GM10266 (cell line): ENCODE measurements around the gene SEMG1.
A peak's percentile ranks its signal among the peaks of the same experiment; 100 is the strongest.

Experiments used
- DNase-seq: peaks from one replicate; pipeline ENCODE4 v3.0.0; 2012; ENCODE audit errors: extremely low spot score
- CTCF ChIP-seq: IDR thresholded peaks from 2 replicates; pipeline ENCODE4 v1.5.1; 2012; ENCODE audit warnings: mild to moderate bottlenecking, low read depth; ENCODE audit not compliant: control insufficient read depth, insufficient read depth; ENCODE audit errors: missing control alignments

Gene SEMG1

GRCh38 chr20:45246109-45246508, 39.3 kb downstream of the SEMG1 start:
- DNase-seq = no peak

GRCh38 chr20:45247865-45248264, 41.0 kb downstream of the SEMG1 start:
- DNase-seq = no peak
- no peak for TF ChIP-seq CTCF

More at GRCh38 chr20:45246109-45246508, 39.3 kb downstream of the SEMG1 start:
- no peak for TF ChIP-seq CTCF

- no peak for DNase-seq
Observed at GRCh38 chr20:45248609-45249008, 41.8 kb downstream of the SEMG1 start.

GRCh38 chr20:45251884-45252560, 45.2 kb downstream of the SEMG1 start:
- no peak for DNase-seq
- no peak for TF ChIP-seq CTCF

More at GRCh38 chr20:45248609-45249008, 41.8 kb downstream of the SEMG1 start:
- TF ChIP-seq CTCF = no peak

GRCh38 chr20:45253261-45253660, 46.4 kb downstream of the SEMG1 start:
- TF ChIP-seq CTCF = no peak
- DNase-seq = no peak

- TF ChIP-seq CTCF = no peak
- peak; percentile 10 for DNase-seq
Observed at GRCh38 chr20:45254383-45255262, 47.8 kb downstream of the SEMG1 start, which contains the start of gene SLPI. SLPI (minus strand) TSS chr20:45254564; CDS start chr20:45254543, 21 bp downstream.
